ENCODE data around the gene HDAC8. TPM values are rescaled to one million over a fixed set of nuclear protein-coding genes. Genes with fewer than 3 reads are reported as not detected.

Gene HDAC8
- total and polyA plus RNA-seq, 9 of the 15 experiments (the other 6 are each of a cell fraction or from before 2014, with no cell fraction given) = 18.9 to 53.8 (median 28.7) TPM

DNA sequence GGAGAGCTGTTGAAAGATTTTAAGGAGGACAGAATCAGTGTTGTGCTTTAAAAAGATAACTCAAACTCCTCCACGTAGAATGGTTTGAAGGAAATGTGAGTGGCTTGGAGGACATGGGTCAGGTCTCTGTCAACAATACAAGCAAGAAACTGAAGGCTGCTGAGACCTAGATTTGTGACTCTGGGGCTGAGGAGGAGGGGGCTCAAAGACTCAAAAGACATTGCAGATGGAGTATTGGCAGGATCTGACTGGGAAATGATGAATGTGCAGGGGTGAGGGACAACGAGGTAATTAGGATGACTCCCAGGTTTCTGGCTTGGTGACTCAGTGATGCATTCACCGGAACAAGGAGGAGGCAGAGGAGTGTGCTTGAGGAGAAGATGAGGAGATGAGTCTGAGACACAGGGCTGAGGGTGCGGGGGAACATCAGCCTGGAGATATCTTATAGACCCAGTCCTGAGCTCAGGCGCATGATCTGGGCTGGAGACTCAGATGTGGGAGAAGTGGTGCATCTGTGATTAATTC lies 292.3 kb downstream of the HDAC8 start (continued):
- TF ChIP-seq MLLT1 (IDR thresholded peaks at IDR 0.05) (no peak), ZNF311 (CRISPR knock-in tag; IDR thresholded peaks at IDR 0.05) (no peak), XRCC4 (IDR thresholded peaks at IDR 0.05; ENCODE audit: extremely low read depth, insufficient read depth, insufficient read length) (no peak), HEY1 (CRISPR knock-in tag; IDR thresholded peaks at IDR 0.05; ENCODE audit: borderline replicate concordance) (no peak), ZNF23 (CRISPR knock-in tag; IDR thresholded peaks at IDR 0.05) (no peak), EP400 (IDR thresholded peaks at IDR 0.05) (no peak), ZNF695 (CRISPR knock-in tag; IDR thresholded peaks at IDR 0.05) (no peak), HOMEZ (CRISPR knock-in tag; IDR thresholded peaks at IDR 0.05) (no peak), ZBTB17 (CRISPR knock-in tag; IDR thresholded peaks at IDR 0.05) (no peak), CBX5 (IDR thresholded peaks at IDR 0.05; ENCODE audit: borderline replicate concordance, low read depth) (no peak), PTBP1 (IDR thresholded peaks at IDR 0.05; ENCODE audit: low read depth, low read length) (no peak), GABPB1 (CRISPR knock-in tag; IDR thresholded peaks at IDR 0.05) (no peak), ETV5 (CRISPR knock-in tag; IDR thresholded peaks at IDR 0.05; ENCODE audit: low read depth) (no peak), ETV6 (IDR thresholded peaks at IDR 0.05; ENCODE audit: borderline replicate concordance in 1 of 2, low read depth in 2 of 2, low read length in 1 of 2) (no peak), ETV6 (CRISPR knock-in tag; IDR thresholded peaks at IDR 0.05; ENCODE audit: borderline replicate concordance) (no peak), ARNT (IDR thresholded peaks at IDR 0.05) (no peak), ZNF592 (IDR thresholded peaks at IDR 0.05) (no peak)
- TF ChIP-seq, protein P1, sequence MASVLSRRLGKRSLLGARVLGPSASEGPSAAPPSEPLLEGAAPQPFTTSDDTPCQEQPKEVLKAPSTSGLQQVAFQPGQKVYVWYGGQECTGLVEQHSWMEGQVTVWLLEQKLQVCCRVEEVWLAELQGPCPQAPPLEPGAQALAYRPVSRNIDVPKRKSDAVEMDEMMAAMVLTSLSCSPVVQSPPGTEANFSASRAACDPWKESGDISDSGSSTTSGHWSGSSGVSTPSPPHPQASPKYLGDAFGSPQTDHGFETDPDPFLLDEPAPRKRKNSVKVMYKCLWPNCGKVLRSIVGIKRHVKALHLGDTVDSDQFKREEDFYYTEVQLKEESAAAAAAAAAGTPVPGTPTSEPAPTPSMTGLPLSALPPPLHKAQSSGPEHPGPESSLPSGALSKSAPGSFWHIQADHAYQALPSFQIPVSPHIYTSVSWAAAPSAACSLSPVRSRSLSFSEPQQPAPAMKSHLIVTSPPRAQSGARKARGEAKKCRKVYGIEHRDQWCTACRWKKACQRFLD (CRISPR knock-in tag; IDR thresholded peaks at IDR 0.05) = no peak
- TF ChIP-seq, protein P2, sequence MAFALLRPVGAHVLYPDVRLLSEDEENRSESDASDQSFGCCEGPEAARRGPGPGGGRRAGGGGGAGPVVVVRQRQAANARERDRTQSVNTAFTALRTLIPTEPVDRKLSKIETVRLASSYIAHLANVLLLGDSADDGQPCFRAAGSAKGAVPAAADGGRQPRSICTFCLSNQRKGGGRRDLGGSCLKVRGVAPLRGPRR (CRISPR knock-in tag; IDR thresholded peaks at IDR 0.05) = no peak
